Measurements from ENCODE around the gene LCA5.

GRCh38 chr6:79536585-79536953 is 661 bp downstream of the LCA5 start:
- TF ChIP-seq POLR2A (IDR thresholded peaks at IDR 0.05), result no peak
- TF ChIP-seq, protein P1, sequence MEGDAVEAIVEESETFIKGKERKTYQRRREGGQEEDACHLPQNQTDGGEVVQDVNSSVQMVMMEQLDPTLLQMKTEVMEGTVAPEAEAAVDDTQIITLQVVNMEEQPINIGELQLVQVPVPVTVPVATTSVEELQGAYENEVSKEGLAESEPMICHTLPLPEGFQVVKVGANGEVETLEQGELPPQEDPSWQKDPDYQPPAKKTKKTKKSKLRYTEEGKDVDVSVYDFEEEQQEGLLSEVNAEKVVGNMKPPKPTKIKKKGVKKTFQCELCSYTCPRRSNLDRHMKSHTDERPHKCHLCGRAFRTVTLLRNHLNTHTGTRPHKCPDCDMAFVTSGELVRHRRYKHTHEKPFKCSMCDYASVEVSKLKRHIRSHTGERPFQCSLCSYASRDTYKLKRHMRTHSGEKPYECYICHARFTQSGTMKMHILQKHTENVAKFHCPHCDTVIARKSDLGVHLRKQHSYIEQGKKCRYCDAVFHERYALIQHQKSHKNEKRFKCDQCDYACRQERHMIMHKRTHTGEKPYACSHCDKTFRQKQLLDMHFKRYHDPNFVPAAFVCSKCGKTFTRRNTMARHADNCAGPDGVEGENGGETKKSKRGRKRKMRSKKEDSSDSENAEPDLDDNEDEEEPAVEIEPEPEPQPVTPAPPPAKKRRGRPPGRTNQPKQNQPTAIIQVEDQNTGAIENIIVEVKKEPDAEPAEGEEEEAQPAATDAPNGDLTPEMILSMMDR (IDR thresholded peaks at IDR 0.05), result no peak

Data from testis (tissue), 2 donors.